ENCODE results near the gene CERK. TPM values are rescaled to one million over a fixed set of nuclear protein-coding genes. Genes with fewer than 3 reads are reported as not detected.

Gene CERK
- polyA plus RNA-seq, 1 of the 3 experiments (the other 2 are of a cell fraction) = 32.6 TPM

- WGBS (ENCODE audit: low lambda C conversion rate) = 93% methylated on average over 26 of the region's 32 CpGs
- H3K4me2 ChIP-seq = no peak overlapping the region
- H3K9me3 ChIP-seq = no peaks in the 10 kb centered on the region
- no peaks in the 10 kb centered on the region for H3K79me2 ChIP-seq (ENCODE audit: insufficient read depth)
- CTCF ChIA-PET = interaction anchor here (0.9 to 1.0 kb wide), 2 partner anchors 110 to 117 kb away, joined by 3 to 5 read pairs; no protein-coding TSS in a partner anchor
- no peak overlapping the region for H2AFZ ChIP-seq (ENCODE audit: low read depth)
- no peaks in the 10 kb centered on the region for H3K27me3 ChIP-seq (ENCODE audit: insufficient read depth)
- TF ChIP-seq, protein P1, sequence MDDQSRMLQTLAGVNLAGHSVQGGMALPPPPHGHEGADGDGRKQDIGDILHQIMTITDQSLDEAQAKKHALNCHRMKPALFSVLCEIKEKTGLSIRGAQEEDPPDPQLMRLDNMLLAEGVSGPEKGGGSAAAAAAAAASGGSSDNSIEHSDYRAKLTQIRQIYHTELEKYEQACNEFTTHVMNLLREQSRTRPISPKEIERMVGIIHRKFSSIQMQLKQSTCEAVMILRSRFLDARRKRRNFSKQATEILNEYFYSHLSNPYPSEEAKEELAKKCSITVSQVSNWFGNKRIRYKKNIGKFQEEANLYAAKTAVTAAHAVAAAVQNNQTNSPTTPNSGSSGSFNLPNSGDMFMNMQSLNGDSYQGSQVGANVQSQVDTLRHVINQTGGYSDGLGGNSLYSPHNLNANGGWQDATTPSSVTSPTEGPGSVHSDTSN (IDR thresholded peaks at IDR 0.05) = no peak
- TF ChIP-seq JUND (IDR thresholded peaks at IDR 0.05) (no peak), RCOR1 (IDR thresholded peaks at IDR 0.05; ENCODE audit: low read length) (no peak), NRF1 (IDR thresholded peaks at IDR 0.05; ENCODE audit: low read depth, low read length) (no peak), GATA2 (CRISPR knock-in tag; IDR thresholded peaks at IDR 0.05) (no peak), RAD21 (IDR thresholded peaks at IDR 0.05; ENCODE audit: low read length) (no peak), TAF1 (IDR thresholded peaks at IDR 0.05; ENCODE audit: borderline replicate concordance, low read depth, low read length) (no peak), POLR2AphosphoS5 (IDR thresholded peaks at IDR 0.05; ENCODE audit: low read depth, low read length) (no peak), YY1 (IDR thresholded peaks at IDR 0.05; ENCODE audit: low read depth) (no peak), ELF1 (IDR thresholded peaks at IDR 0.05) (no peak), NFIC (IDR thresholded peaks at IDR 0.05; ENCODE audit: borderline replicate concordance) (no peak), FOSL2 (IDR thresholded peaks at IDR 0.05; ENCODE audit: borderline replicate concordance, low read depth) (no peak), SMC3 (IDR thresholded peaks at IDR 0.05; ENCODE audit: low read depth, low read length) (no peak), TEAD4 (IDR thresholded peaks at IDR 0.05; ENCODE audit: borderline replicate concordance, insufficient read depth) (no peak), SIN3A (IDR thresholded peaks at IDR 0.05; ENCODE audit: borderline replicate concordance, low read depth, low read length) (no peak), RFX5 (IDR thresholded peaks at IDR 0.05; ENCODE audit: low read length) (no peak), IRF3 (IDR thresholded peaks at IDR 0.05; ENCODE audit: low read depth, low read length) (no peak)
- TF ChIP-seq, protein P2, sequence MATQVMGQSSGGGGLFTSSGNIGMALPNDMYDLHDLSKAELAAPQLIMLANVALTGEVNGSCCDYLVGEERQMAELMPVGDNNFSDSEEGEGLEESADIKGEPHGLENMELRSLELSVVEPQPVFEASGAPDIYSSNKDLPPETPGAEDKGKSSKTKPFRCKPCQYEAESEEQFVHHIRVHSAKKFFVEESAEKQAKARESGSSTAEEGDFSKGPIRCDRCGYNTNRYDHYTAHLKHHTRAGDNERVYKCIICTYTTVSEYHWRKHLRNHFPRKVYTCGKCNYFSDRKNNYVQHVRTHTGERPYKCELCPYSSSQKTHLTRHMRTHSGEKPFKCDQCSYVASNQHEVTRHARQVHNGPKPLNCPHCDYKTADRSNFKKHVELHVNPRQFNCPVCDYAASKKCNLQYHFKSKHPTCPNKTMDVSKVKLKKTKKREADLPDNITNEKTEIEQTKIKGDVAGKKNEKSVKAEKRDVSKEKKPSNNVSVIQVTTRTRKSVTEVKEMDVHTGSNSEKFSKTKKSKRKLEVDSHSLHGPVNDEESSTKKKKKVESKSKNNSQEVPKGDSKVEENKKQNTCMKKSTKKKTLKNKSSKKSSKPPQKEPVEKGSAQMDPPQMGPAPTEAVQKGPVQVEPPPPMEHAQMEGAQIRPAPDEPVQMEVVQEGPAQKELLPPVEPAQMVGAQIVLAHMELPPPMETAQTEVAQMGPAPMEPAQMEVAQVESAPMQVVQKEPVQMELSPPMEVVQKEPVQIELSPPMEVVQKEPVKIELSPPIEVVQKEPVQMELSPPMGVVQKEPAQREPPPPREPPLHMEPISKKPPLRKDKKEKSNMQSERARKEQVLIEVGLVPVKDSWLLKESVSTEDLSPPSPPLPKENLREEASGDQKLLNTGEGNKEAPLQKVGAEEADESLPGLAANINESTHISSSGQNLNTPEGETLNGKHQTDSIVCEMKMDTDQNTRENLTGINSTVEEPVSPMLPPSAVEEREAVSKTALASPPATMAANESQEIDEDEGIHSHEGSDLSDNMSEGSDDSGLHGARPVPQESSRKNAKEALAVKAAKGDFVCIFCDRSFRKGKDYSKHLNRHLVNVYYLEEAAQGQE (IDR thresholded peaks at IDR 0.05; ENCODE audit: low read depth, low read length) = no peak
- TF ChIP-seq, protein P3, sequence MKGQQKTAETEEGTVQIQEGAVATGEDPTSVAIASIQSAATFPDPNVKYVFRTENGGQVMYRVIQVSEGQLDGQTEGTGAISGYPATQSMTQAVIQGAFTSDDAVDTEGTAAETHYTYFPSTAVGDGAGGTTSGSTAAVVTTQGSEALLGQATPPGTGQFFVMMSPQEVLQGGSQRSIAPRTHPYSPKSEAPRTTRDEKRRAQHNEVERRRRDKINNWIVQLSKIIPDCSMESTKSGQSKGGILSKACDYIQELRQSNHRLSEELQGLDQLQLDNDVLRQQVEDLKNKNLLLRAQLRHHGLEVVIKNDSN (IDR thresholded peaks at IDR 0.05; ENCODE audit: borderline replicate concordance, low read depth) = no peak
- H3K9me2 ChIP-seq = no peaks in the 10 kb centered on the region
- DNase-seq = no peak
- H3K36me3 ChIP-seq (replicated peaks in 1 of 2; ENCODE audit: control insufficient read depth in 1 of 2, insufficient read depth in 2 of 2, low read length in 1 of 2) = peaks cover 0 to 7% of the 10 kb centered on the region in 2 experiments
- no peaks in the 10 kb centered on the region; a peak in 1 of 4 replicates for H3K4me1 ChIP-seq (ENCODE audit: control insufficient read depth in 1 of 2, insufficient read depth in 2 of 2, low read depth in 1 of 2, low read length in 1 of 2)
- no peaks in the 10 kb centered on the region for H4K20me1 ChIP-seq (ENCODE audit: insufficient read depth)
- no peak overlapping the region for H3K9ac ChIP-seq
- POLR2A ChIA-PET = no interaction called here
- no peak overlapping the region for H3K27ac ChIP-seq (ENCODE audit: low read depth in 2 of 2, low read length in 1 of 2)
- no peak overlapping the region for H3K4me3 ChIP-seq (ENCODE audit: low read depth in 2 of 2, low read length in 1 of 2)
- H3F3A ChIP-seq (replicated peaks; ENCODE audit: insufficient read depth) = no peaks in the 10 kb centered on the region
These were observed 64.3 kb downstream of the CERK start for GRCh38 chr22:46673662-46674236.
